Fibroblast of lung (primary cell): ENCODE measurements around the gene RNU1-1. TPM values are rescaled to one million over a fixed set of nuclear protein-coding genes. Genes with fewer than 3 reads are reported as not detected.
"Not testable (repeated sequence)": the region's sequence is repeated elsewhere in the genome, so short reads cannot be mapped to it uniquely, and the experiment has no call there.

Source experiments
- DNase-seq, 2 donors: peaks; one replicate each; pipeline versions ENCODE4 v3.0.0 to v3.0.0-alpha.2; 2010; ENCODE audit warnings: low read depth in 2 of 2
- H2AFZ ChIP-seq: 2 replicates; pipeline ENCODE4 v1.5.1; 2012; ENCODE audit warnings: low read length, control low read depth, inconsistent platforms
- H3K27ac ChIP-seq: 2 replicates; pipeline ENCODE4 v1.5.1; 2011; ENCODE audit warnings: low read length, control low read depth; ENCODE audit not compliant: insufficient read depth
- H3K27me3 ChIP-seq: 2 replicates; pipeline ENCODE4 v1.5.1; 2011; ENCODE audit warnings: mild to moderate bottlenecking, low read length; ENCODE audit not compliant: control insufficient read depth, insufficient read depth
- H3K36me3 ChIP-seq: 2 replicates; pipeline ENCODE4 v1.5.1; 2011; ENCODE audit warnings: low read length; ENCODE audit not compliant: control insufficient read depth, insufficient read depth
- H3K4me1 ChIP-seq: 2 replicates; pipeline ENCODE4 v1.5.1; 2011; ENCODE audit warnings: low read length; ENCODE audit not compliant: control insufficient read depth, insufficient read depth; ENCODE audit errors: extremely low read depth
- H3K4me2 ChIP-seq: 2 replicates; pipeline ENCODE4 v1.5.1; 2011; ENCODE audit warnings: low read length, control low read depth; ENCODE audit not compliant: insufficient read depth; ENCODE audit errors: extremely low read depth
- H3K4me3 ChIP-seq, 4 experiments: fragments of 200-600 bp in 1 of 4; sonication (generic) in 1 of 4; replicated peaks in 1 of 4; 2 replicates each; pipeline ENCODE4 v1.5.1; 2011 to 2016; ENCODE audit warnings: low read length in 4 of 4, low read depth in 3 of 4, mild to moderate bottlenecking in 3 of 4, control low read depth in 2 of 4, inconsistent platforms in 1 of 4, mixed read lengths in 1 of 4; ENCODE audit not compliant: insufficient read depth in 1 of 4; ENCODE audit errors: control extremely low read depth in 1 of 4
- H3K79me2 ChIP-seq: 2 replicates; pipeline ENCODE4 v1.5.1; 2012; ENCODE audit warnings: mild to moderate bottlenecking, low read length, inconsistent platforms; ENCODE audit not compliant: control insufficient read depth, insufficient read depth
- H3K9ac ChIP-seq: 2 replicates; pipeline ENCODE4 v1.5.1; 2011; ENCODE audit warnings: mild to moderate bottlenecking, low read length, control low read depth; ENCODE audit not compliant: insufficient read depth
- H3K9me3 ChIP-seq: 2 replicates; pipeline ENCODE4 v1.5.1; 2012; ENCODE audit warnings: low read depth, low read length; ENCODE audit not compliant: control insufficient read depth, insufficient read depth
- H4K20me1 ChIP-seq: 2 replicates; pipeline ENCODE4 v1.5.1; 2011; ENCODE audit warnings: low read length; ENCODE audit not compliant: control insufficient read depth, insufficient read depth; ENCODE audit errors: extremely low read depth
- EZH2 ChIP-seq: IDR thresholded peaks from 2 replicates; pipeline ENCODE4 v1.5.1; 2012; ENCODE audit warnings: low read length, control low read depth, mild to moderate bottlenecking; ENCODE audit errors: missing control alignments
- polyA plus RNA-seq, 2 donors: library from polyadenylated mRNA; depleted of rRNA in 1 of 2; stranded (reverse) in 1 of 2; unstranded in 1 of 2; fragments of >200 nt; gene quantifications; 2 replicates each; pipeline ENCODE4 v1.2.1, GENCODE V29; 2011 to 2012; ENCODE audit warnings: missing spikeins in 1 of 2
- total RNA-seq: library from RNA; depleted of rRNA; stranded (reverse); fragments of >200 nt; gene quantifications from 2 replicates; pipeline ENCODE4 v1.2.1, GENCODE V29; 2014
- TF ChIP-seq, protein P1 (sequence below), 2 donors: IDR thresholded peaks in 1 of 2; conservative IDR thresholded peaks in 1 of 2; 1 replicate in 1 of 2; 2 replicates in 1 of 2; pipeline ENCODE4 v1.5.1; 2011 to 2012; ENCODE audit warnings: low read length in 2 of 2, control low read depth in 1 of 2, inconsistent platforms in 1 of 2, low read depth in 1 of 2, mild to moderate bottlenecking in 1 of 2

RNU1-1 gene
- total and polyA plus RNA-seq, 2 donors (not counting 1 experiment from before 2014, with no cell fraction given): 3,997 TPM; not detected in 1

DNA sequence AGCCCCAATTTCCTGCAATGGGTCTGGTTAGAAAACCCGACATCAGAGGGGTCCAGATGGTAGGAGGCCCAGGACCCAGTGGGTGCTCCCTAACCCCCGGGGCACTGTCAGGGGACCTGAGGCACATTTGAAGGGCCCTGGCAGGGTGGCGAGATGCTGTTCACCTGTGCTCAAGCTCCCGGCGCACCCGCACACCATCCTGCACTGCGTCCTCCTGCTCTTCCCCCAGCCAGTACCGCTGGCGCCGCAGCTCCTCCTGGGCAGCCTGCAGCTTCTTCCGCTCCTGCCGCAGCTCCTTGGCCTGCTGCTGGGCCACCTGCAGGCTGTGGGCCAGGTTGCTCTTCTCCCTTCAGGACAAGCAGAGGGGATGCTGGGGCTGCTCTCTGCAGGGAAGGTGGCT is 36.0 kb downstream of the RNU1-1 start:
- Histone ChIP-seq H3K27me3 (no peaks in the 10 kb centered on the region), H3K36me3 (peaks cover 11% of the 10 kb centered on the region), H3K4me1 (no peaks in the 10 kb centered on the region), H3K27ac (no peak overlapping the region), H3K4me2 (no peak overlapping the region), H3K9me3 (no peaks in the 10 kb centered on the region), H2AFZ (no peak overlapping the region), H3K4me3 (no peak overlapping the region), H4K20me1 (no peaks in the 10 kb centered on the region), H3K9ac (no peak overlapping the region), H3K79me2 (no peaks in the 10 kb centered on the region)
- no peak for DNase-seq
- no peak for TF ChIP-seq EZH2
- TF ChIP-seq, protein P1, sequence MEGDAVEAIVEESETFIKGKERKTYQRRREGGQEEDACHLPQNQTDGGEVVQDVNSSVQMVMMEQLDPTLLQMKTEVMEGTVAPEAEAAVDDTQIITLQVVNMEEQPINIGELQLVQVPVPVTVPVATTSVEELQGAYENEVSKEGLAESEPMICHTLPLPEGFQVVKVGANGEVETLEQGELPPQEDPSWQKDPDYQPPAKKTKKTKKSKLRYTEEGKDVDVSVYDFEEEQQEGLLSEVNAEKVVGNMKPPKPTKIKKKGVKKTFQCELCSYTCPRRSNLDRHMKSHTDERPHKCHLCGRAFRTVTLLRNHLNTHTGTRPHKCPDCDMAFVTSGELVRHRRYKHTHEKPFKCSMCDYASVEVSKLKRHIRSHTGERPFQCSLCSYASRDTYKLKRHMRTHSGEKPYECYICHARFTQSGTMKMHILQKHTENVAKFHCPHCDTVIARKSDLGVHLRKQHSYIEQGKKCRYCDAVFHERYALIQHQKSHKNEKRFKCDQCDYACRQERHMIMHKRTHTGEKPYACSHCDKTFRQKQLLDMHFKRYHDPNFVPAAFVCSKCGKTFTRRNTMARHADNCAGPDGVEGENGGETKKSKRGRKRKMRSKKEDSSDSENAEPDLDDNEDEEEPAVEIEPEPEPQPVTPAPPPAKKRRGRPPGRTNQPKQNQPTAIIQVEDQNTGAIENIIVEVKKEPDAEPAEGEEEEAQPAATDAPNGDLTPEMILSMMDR (conservative IDR thresholded peaks at IDR 0.05 in 1 of 2, IDR thresholded peaks at IDR 0.05 in 1 of 2; ENCODE audit: low read depth in 1 of 2, low read length in 2 of 2): no peak

- H3K4me1 ChIP-seq, H3K4me3 ChIP-seq, H2AFZ ChIP-seq, H3K4me2 ChIP-seq, H3K27me3 ChIP-seq, DNase-seq, H3K79me2 ChIP-seq, H3K9me3 ChIP-seq, H3K9ac ChIP-seq, H3K27ac ChIP-seq, H4K20me1 ChIP-seq, H3K36me3 ChIP-seq: not testable (repeated sequence)
Observed at GRCh38 chr1:16475771-16476770, 38.0 kb downstream of the RNU1-1 start.

DNA sequence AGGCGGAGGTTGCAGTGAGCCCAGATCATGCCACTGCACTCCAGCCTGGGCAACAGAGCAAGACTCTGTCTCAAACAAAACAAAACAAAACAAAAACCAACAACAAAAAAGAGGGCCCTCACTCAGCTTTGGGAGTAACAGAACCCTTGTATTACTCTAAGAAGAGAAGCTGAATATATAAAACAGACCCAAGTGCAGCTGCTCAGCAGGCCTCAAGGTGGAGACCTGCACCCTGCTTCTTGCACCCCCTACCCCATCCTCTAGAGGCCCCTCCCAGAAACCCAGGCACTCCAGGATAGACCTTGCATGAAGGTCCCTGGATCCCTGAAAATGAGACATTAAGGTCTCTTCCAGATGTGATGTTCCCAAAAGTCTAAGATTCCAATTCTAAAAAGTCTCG is 39.2 kb downstream of the RNU1-1 start:
- TF ChIP-seq, protein P1 (conservative IDR thresholded peaks at IDR 0.05 in 1 of 2, IDR thresholded peaks at IDR 0.05 in 1 of 2; ENCODE audit: low read depth in 1 of 2, low read length in 2 of 2): peak in 1 of 2 donors; percentile 7
- not testable (repeated sequence) for H3K9ac ChIP-seq, H3K27ac ChIP-seq, H3K9me3 ChIP-seq, H2AFZ ChIP-seq, H3K4me3 ChIP-seq, H3K27me3 ChIP-seq, DNase-seq, H3K4me1 ChIP-seq, H3K36me3 ChIP-seq, H3K4me2 ChIP-seq, H3K79me2 ChIP-seq, H4K20me1 ChIP-seq
